DND-41 (cell line): Measurements from ENCODE around the gene KCNH8.

ENCODE experiments used
- ATAC-seq: fragments of 200-7000 bp; cut with Tn5 transposase; 3 replicates; pipeline ENCODE4 v1.9.1; 2021; ENCODE audit warnings: low read depth; ENCODE audit not compliant: insufficient read depth
- DNase-seq: peaks from one replicate; pipeline ENCODE4 v3.0.0-alpha.2; 2020
- H2AFZ ChIP-seq: 2 replicates; pipeline ENCODE4 v1.6.0; 2012; ENCODE audit warnings: low read depth, low read length
- H3K27ac ChIP-seq: 2 replicates; pipeline ENCODE4 v1.5.1; 2012; ENCODE audit warnings: low read length, inconsistent platforms
- H3K27me3 ChIP-seq: fragments of 200-600 bp; sonication (generic); 2 replicates; pipeline ENCODE4 v1.6.0; 2012; ENCODE audit warnings: low read length, mild to moderate bottlenecking, inconsistent platforms; ENCODE audit not compliant: insufficient read depth, poor library complexity
- H3K36me3 ChIP-seq: 2 replicates; pipeline ENCODE4 v1.5.1; 2012; ENCODE audit warnings: low read length, inconsistent platforms; ENCODE audit not compliant: insufficient read depth
- H3K4me1 ChIP-seq: 2 replicates; pipeline ENCODE4 v1.5.1; 2012; ENCODE audit warnings: mild to moderate bottlenecking, low read length; ENCODE audit not compliant: insufficient read depth
- H3K4me2 ChIP-seq: 2 replicates; pipeline ENCODE4 v1.6.0; 2012; ENCODE audit warnings: mild to moderate bottlenecking, moderate library complexity, low read length, inconsistent platforms; ENCODE audit not compliant: insufficient read depth
- H3K4me3 ChIP-seq, 2 experiments: fragments of 200-600 bp in 1 of 2; shearing (Covaris generic) in 1 of 2; 2 replicates each; pipeline ENCODE4 v1.5.1; 2012 to 2016; ENCODE audit warnings: inconsistent platforms in 2 of 2, low read length in 2 of 2, mild to moderate bottlenecking in 2 of 2, low read depth in 1 of 2, moderate library complexity in 1 of 2
- H3K79me2 ChIP-seq: 2 replicates; pipeline ENCODE4 v1.6.0; 2012; ENCODE audit warnings: low read length, inconsistent platforms; ENCODE audit not compliant: insufficient read depth
- H3K9ac ChIP-seq: 2 replicates; pipeline ENCODE4 v1.6.0; 2012; ENCODE audit warnings: low read depth, mild to moderate bottlenecking, inconsistent platforms, low read length, moderate library complexity
- H3K9me3 ChIP-seq: 2 replicates; pipeline ENCODE4 v1.5.1; 2012; ENCODE audit warnings: low read length, moderate library complexity, mild to moderate bottlenecking, inconsistent platforms; ENCODE audit not compliant: insufficient read depth, severe bottlenecking
- H4K20me1 ChIP-seq: 2 replicates; pipeline ENCODE4 v1.6.0; 2012; ENCODE audit warnings: low read length; ENCODE audit not compliant: insufficient read depth
- CTCF ChIP-seq: IDR thresholded peaks from 2 replicates; pipeline ENCODE4 v1.5.1; 2012; ENCODE audit warnings: borderline replicate concordance, low read length, moderate library complexity, mild to moderate bottlenecking; ENCODE audit not compliant: poor library complexity, severe bottlenecking; ENCODE audit errors: extremely low read depth
- EZH2 ChIP-seq: IDR thresholded peaks from 3 replicates; pipeline ENCODE4 v1.6.1; 2012; ENCODE audit warnings: borderline replicate concordance, low read depth, mild to moderate bottlenecking, moderate library complexity, low read length, inconsistent platforms; ENCODE audit not compliant: severe bottlenecking

KCNH8 gene

GRCh38 chr3:19540464-19540863 is 392.2 kb downstream of the KCNH8 start:
- no peak for ATAC-seq
- Histone ChIP-seq H2AFZ (no peak overlapping the region), H3K4me1 (no peaks in the 10 kb centered on the region), H3K79me2 (no peaks in the 10 kb centered on the region), H4K20me1 (no peaks in the 10 kb centered on the region), H3K36me3 (no peaks in the 10 kb centered on the region), H3K27ac (no peak overlapping the region), H3K9ac (no peak overlapping the region), H3K27me3 (peaks cover 6% of the 10 kb centered on the region), H3K4me3 (no peak overlapping the region), H3K9me3 (no peaks in the 10 kb centered on the region), H3K4me2 (no peak overlapping the region)
- TF ChIP-seq EZH2 (no peak), CTCF (no peak)
- no peak for DNase-seq

GRCh38 chr3:19541284-19541683 is 393.0 kb downstream of the KCNH8 start:
- no peak for ATAC-seq
- H3K4me1 ChIP-seq, result no peaks in the 10 kb centered on the region
- H3K9ac ChIP-seq, result no peak overlapping the region
- H3K9me3 ChIP-seq, result no peaks in the 10 kb centered on the region
- DNase-seq, result no peak
- H3K4me2 ChIP-seq, result no peak overlapping the region
- H3K27me3 ChIP-seq, result peaks cover 6% of the 10 kb centered on the region
- no peak overlapping the region for H3K4me3 ChIP-seq
- TF ChIP-seq CTCF (no peak), EZH2 (no peak)
- no peak overlapping the region for H2AFZ ChIP-seq
- H4K20me1 ChIP-seq, result no peaks in the 10 kb centered on the region
- H3K27ac ChIP-seq, result no peak overlapping the region
- no peaks in the 10 kb centered on the region for H3K36me3 ChIP-seq
- no peaks in the 10 kb centered on the region for H3K79me2 ChIP-seq

GRCh38 chr3:19543212-19543841 is 395.0 kb downstream of the KCNH8 start:
- Histone ChIP-seq H2AFZ (no peak overlapping the region), H4K20me1 (no peaks in the 10 kb centered on the region), H3K4me3 (no peak overlapping the region), H3K4me1 (no peaks in the 10 kb centered on the region), H3K4me2 (no peak overlapping the region), H3K27ac (no peak overlapping the region), H3K36me3 (no peaks in the 10 kb centered on the region), H3K27me3 (peaks cover 6% of the 10 kb centered on the region), H3K9me3 (no peaks in the 10 kb centered on the region), H3K9ac (no peak overlapping the region), H3K79me2 (no peaks in the 10 kb centered on the region)
- no peak for DNase-seq
- peak; percentile 57; the same call in 2 of the 3 replicates for ATAC-seq
- TF ChIP-seq CTCF (peak; percentile 67), EZH2 (no peak)
